ENCODE data around the gene STIL. TPM values are rescaled to one million over a fixed set of nuclear protein-coding genes. Genes with fewer than 3 reads are reported as not detected.

The STIL gene
- total RNA-seq = 1 to 10 TPM in 1 of 4 donors, under 1 TPM in 3; 0.33 to 1.1 (median 0.63) TPM

GRCh38 chr1:47313915-47314664 is at the start of gene STIL:
Gene STIL, minus strand, starts transcription at chr1:47314147. Its CDS starts 3,828 bp downstream, at chr1:47310319.
- in situ Hi-C loops (cut with MboI; ENCODE audit: low sequenced_read_pairs in 4 of 4) (no loop called here), intact Hi-C loops (cut with DNase I; ENCODE audit: low total_unique reads) (loop anchor here (1.0 kb wide), 1 partner anchor 20 kb away; no protein-coding TSS in a partner anchor)
- Histone ChIP-seq H3K9me3 (no peaks in the 10 kb centered on the region), H3K4me3 (peak within 1 kb of the TSS; percentile 60 to 78 (median 68)), H3K4me1 (peaks cover 6 to 11% of the 10 kb centered on the region in 2 donors), H3K27me3 (no peaks in the 10 kb centered on the region), H3K36me3 (no peaks in the 10 kb centered on the region), H3K27ac (peak within 1 kb of the TSS; percentile 74 to 88 (median 80))
- ATAC-seq (peak; percentile 100), DNase-seq (peak; percentile 98)
- TF ChIP-seq CTCF (IDR thresholded peaks at IDR 0.05 in 4 of 5, conservative IDR thresholded peaks at IDR 0.05 in 1 of 5) (peak in 2 of 5 experiments; percentile 9 to 25), POLR2A (IDR thresholded peaks at IDR 0.05) (peak; percentile 32 to 52)

- no peak overlapping the region for H3K4me3 ChIP-seq
- in situ Hi-C loops (cut with MboI; ENCODE audit: low sequenced_read_pairs in 4 of 4) (no loop called here), intact Hi-C loops (cut with DNase I; ENCODE audit: low total_unique reads) (no loop called here)
- peaks cover 5 to 7% of the 10 kb centered on the region in 2 donors for H3K4me1 ChIP-seq
- no peaks in the 10 kb centered on the region for H3K9me3 ChIP-seq
- no peak overlapping the region for H3K27ac ChIP-seq
- no peaks in the 10 kb centered on the region for H3K27me3 ChIP-seq
- TF ChIP-seq POLR2A (IDR thresholded peaks at IDR 0.05) (no peak), CTCF (IDR thresholded peaks at IDR 0.05 in 4 of 5, conservative IDR thresholded peaks at IDR 0.05 in 1 of 5) (no peak)
- H3K36me3 ChIP-seq = no peaks in the 10 kb centered on the region
- no peak for ATAC-seq
- DNase-seq = no peak
Observed at GRCh38 chr1:47362828-47363227, 48.9 kb upstream of the STIL start.

- no peaks in the 10 kb centered on the region for H3K9me3 ChIP-seq
- TF ChIP-seq CTCF (IDR thresholded peaks at IDR 0.05 in 4 of 5, conservative IDR thresholded peaks at IDR 0.05 in 1 of 5) (no peak), POLR2A (IDR thresholded peaks at IDR 0.05) (no peak)
- ATAC-seq = no peak
Observed at GRCh38 chr1:47361380-47361779, 47.4 kb upstream of the STIL start.

GRCh38 chr1:47351305-47351704 is 37.4 kb upstream of the STIL start:
- no peak overlapping the region for H3K27ac ChIP-seq
- H3K4me1 ChIP-seq = peaks cover 0 to 4% of the 10 kb centered on the region in 2 donors
- H3K27me3 ChIP-seq = no peaks in the 10 kb centered on the region
- in situ Hi-C loops (cut with MboI; ENCODE audit: low sequenced_read_pairs in 4 of 4) (no loop called here), intact Hi-C loops (cut with DNase I; ENCODE audit: low total_unique reads) (no loop called here)
- no peak for ATAC-seq
- DNase-seq = no peak
- TF ChIP-seq CTCF (IDR thresholded peaks at IDR 0.05 in 4 of 5, conservative IDR thresholded peaks at IDR 0.05 in 1 of 5) (no peak), POLR2A (IDR thresholded peaks at IDR 0.05) (no peak)
- H3K4me3 ChIP-seq = no peak overlapping the region
- no peaks in the 10 kb centered on the region for H3K36me3 ChIP-seq
- no peaks in the 10 kb centered on the region for H3K9me3 ChIP-seq

More at GRCh38 chr1:47361380-47361779, 47.4 kb upstream of the STIL start:
- H3K4me1 ChIP-seq = peaks cover 7 to 9% of the 10 kb centered on the region in 2 donors
- no peak overlapping the region for H3K27ac ChIP-seq
- no peak overlapping the region for H3K4me3 ChIP-seq
- no peaks in the 10 kb centered on the region for H3K36me3 ChIP-seq
- intact Hi-C loops (cut with DNase I; ENCODE audit: low total_unique reads) = no loop called here
- DNase-seq = no peak
- no peaks in the 10 kb centered on the region for H3K27me3 ChIP-seq
- in situ Hi-C loops (cut with MboI; ENCODE audit: low sequenced_read_pairs in 4 of 4) = no loop called here
